DMS 273 (cell line): ENCODE measurements around the gene SYN1.

Experiments
- DNase-seq: peaks from one replicate; lab custom pipeline; 2025; ENCODE audit not compliant: unreplicated experiment; lab: John Stamatoyannopoulos, UW

SYN1 gene

GRCh38 chrX:47597222-47597621 is 22.4 kb downstream of the SYN1 start:
- no peak for DNase-seq

GRCh38 chrX:47596256-47596655 is 23.4 kb downstream of the SYN1 start:
- no peak for DNase-seq

GRCh38 chrX:47595716-47596251 is 23.9 kb downstream of the SYN1 start:
- no peak for DNase-seq

GRCh38 chrX:47593522-47593921 is 26.1 kb downstream of the SYN1 start:
- DNase-seq: no peak

GRCh38 chrX:47590984-47591383 is 28.7 kb downstream of the SYN1 start:
- no peak for DNase-seq

- no peak for DNase-seq
These were observed 31.5 kb downstream of the SYN1 start for GRCh38 chrX:47587906-47588735.

GRCh38 chrX:47587091-47587891 is 32.4 kb downstream of the SYN1 start:
- no peak for DNase-seq

GRCh38 chrX:47586043-47586787 is 33.4 kb downstream of the SYN1 start:
- DNase-seq: no peak

- no peak for DNase-seq
These were observed 34.4 kb downstream of the SYN1 start for GRCh38 chrX:47585273-47585672.

- DNase-seq: no peak
These were observed 34.9 kb downstream of the SYN1 start for GRCh38 chrX:47584714-47585113.

- no peak for DNase-seq
These were observed 36.3 kb downstream of the SYN1 start for GRCh38 chrX:47583240-47583861.

- peak; percentile 95 for DNase-seq
These were observed 37.7 kb downstream of the SYN1 start, which contains the start of gene TIMP1 for GRCh38 chrX:47581731-47582647. TSS of gene TIMP1 (plus strand) at chrX:47582436. CDS start at chrX:47583416, 980 bp downstream.

- DNase-seq: no peak
These were observed 40.1 kb downstream of the SYN1 start for GRCh38 chrX:47579537-47579936.

- no peak for DNase-seq
These were observed 41.0 kb downstream of the SYN1 start for GRCh38 chrX:47578692-47579091.

GRCh38 chrX:47577901-47578300 is 41.8 kb downstream of the SYN1 start:
- DNase-seq: no peak

- no peak for DNase-seq
These were observed 42.2 kb downstream of the SYN1 start for GRCh38 chrX:47577424-47577823.

GRCh38 chrX:47576021-47576898 is 43.4 kb downstream of the SYN1 start:
- DNase-seq: no peak

- DNase-seq: no peak
These were observed 44.9 kb downstream of the SYN1 start for GRCh38 chrX:47574547-47575301.
